ENCODE results near the gene EEF1A1.
"Not testable (repeated sequence)": the region's sequence is repeated elsewhere in the genome, so short reads cannot be mapped to it uniquely, and the experiment has no call there.

The EEF1A1 gene

DNA sequence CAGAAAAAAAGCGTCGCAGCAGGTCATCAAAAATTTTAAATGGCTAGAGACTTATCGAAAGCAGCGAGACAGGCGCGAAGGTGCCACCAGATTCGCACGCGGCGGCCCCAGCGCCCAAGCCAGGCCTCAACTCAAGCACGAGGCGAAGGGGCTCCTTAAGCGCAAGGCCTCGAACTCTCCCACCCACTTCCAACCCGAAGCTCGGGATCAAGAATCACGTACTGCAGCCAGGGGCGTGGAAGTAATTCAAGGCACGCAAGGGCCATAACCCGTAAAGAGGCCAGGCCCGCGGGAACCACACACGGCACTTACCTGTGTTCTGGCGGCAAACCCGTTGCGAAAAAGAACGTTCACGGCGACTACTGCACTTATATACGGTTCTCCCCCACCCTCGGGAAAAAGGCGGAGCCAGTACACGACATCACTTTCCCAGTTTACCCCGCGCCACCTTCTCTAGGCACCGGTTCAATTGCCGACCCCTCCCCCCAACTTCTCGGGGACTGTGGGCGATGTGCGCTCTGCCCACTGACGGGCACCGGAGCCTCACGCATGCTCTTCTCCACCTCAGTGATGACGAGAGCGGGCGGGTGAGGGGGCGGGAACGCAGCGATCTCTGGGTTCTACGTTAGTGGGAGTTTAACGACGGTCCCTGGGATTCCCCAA, at the start of gene EEF1A1:
EEF1A1 (minus strand) TSS at position 345 of the 663 bp plus-strand sequence. CDS start 1,006 bp downstream, outside the sequence.
- CTCF ChIA-PET = interaction anchor here (0.7 to 3.5 kb wide), 2 partner anchors 90 to 217 kb away, joined by 3 to 20 read pairs; no protein-coding TSS in a partner anchor
- Mint-ChIP-seq H3K36me3 (peaks cover 48% of the 10 kb centered on the region), H3K4me1 (peaks cover 59% of the 10 kb centered on the region)

GRCh38 chr6:73569121-73569520, 48.3 kb upstream of the EEF1A1 start:
- Mint-ChIP-seq H3K4me1 (peaks cover 6% of the 10 kb centered on the region), H3K27me3 (no peaks in the 10 kb centered on the region), H3K36me3 (peaks cover 4% of the 10 kb centered on the region), H3K27ac (no peak overlapping the region), H3K9me3 (peaks cover 3% of the 10 kb centered on the region), H3K4me3 (no peak overlapping the region)
- no peak for DNase-seq
- CTCF ChIA-PET = no interaction called here

More for the DNA sequence above, at the start of gene EEF1A1:
- DNase-seq = peak; percentile 100
- Mint-ChIP-seq H3K4me3 (peak within 1 kb of the TSS; percentile 88), H3K9me3 (no peaks in the 10 kb centered on the region), H3K27me3 (peaks cover 11% of the 10 kb centered on the region), H3K27ac (peak within 1 kb of the TSS; percentile 98)

- H3K27me3 Mint-ChIP-seq = no peaks in the 10 kb centered on the region
- H3K4me1 Mint-ChIP-seq = peaks cover 6% of the 10 kb centered on the region
- no peak for DNase-seq
- peaks cover 2% of the 10 kb centered on the region for H3K9me3 Mint-ChIP-seq
- peaks cover 3% of the 10 kb centered on the region for H3K36me3 Mint-ChIP-seq
- no peak overlapping the region for H3K27ac Mint-ChIP-seq
- CTCF ChIA-PET = no interaction called here
- H3K4me3 Mint-ChIP-seq = no peak overlapping the region
Measured at GRCh38 chr6:73566954-73567591, 46.2 kb upstream of the EEF1A1 start.

GRCh38 chr6:73566486-73566871, 45.6 kb upstream of the EEF1A1 start:
- CTCF ChIA-PET, H3K4me1 Mint-ChIP-seq, H3K36me3 Mint-ChIP-seq, H3K27ac Mint-ChIP-seq, DNase-seq, H3K27me3 Mint-ChIP-seq, H3K9me3 Mint-ChIP-seq, H3K4me3 Mint-ChIP-seq: not testable (repeated sequence)

DNA sequence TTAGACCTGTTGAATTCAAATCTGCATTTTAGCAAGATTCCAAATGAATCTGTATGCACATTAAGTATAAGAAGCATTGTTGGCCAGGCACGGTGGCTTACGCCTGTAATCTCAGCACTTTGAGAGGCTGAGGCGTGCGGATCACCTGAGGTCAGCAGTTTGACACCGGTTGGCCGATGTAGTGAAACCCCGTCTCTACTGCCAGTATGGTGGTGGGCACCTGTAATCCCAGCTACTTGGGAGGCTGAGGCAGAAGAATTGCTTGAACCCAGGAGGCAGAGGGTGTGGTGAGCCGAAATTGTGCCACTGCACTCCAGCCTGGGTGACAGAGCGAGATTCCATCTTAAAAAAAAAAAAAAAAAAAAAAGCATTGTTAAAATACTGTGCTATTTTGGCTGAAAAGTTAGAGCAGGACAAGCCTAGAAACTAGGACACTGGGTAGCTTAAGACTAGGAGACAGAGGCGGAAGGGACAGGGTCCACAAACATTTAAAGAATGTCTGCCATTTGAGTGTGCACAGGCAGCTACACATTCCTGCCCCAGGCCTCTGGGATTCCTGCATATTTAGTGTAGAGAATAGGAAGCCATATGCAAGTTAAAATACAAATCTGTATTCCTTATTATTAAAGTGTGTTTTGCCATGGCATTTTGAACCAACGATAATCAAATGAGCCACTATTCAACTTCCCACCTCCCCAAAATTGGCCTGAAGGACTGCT, 45.1 kb upstream of the EEF1A1 start:
- CTCF ChIA-PET = interaction anchor here (0.8 kb wide), 1 partner anchor 16 kb away, joined by 3 read pairs; no protein-coding TSS in a partner anchor

GRCh38 chr6:73564578-73565345, 43.9 kb upstream of the EEF1A1 start:
- CTCF ChIA-PET = interaction anchor here (0.8 kb wide), 1 partner anchor 14 kb away, joined by 3 read pairs; no protein-coding TSS in a partner anchor
- no peaks in the 10 kb centered on the region for H3K36me3 Mint-ChIP-seq
- H3K27ac Mint-ChIP-seq = no peak overlapping the region

More for the DNA sequence above, 45.1 kb upstream of the EEF1A1 start:
- H3K36me3 Mint-ChIP-seq = no peaks in the 10 kb centered on the region
- H3K9me3 Mint-ChIP-seq = no peaks in the 10 kb centered on the region
- no peak overlapping the region for H3K4me3 Mint-ChIP-seq
- no peak overlapping the region for H3K27ac Mint-ChIP-seq
- H3K4me1 Mint-ChIP-seq = no peaks in the 10 kb centered on the region
- DNase-seq = no peak
- H3K27me3 Mint-ChIP-seq = no peaks in the 10 kb centered on the region

GRCh38 chr6:73562558-73562957, 41.7 kb upstream of the EEF1A1 start:
- Mint-ChIP-seq H3K4me1 (no peaks in the 10 kb centered on the region), H3K27me3 (no peaks in the 10 kb centered on the region), H3K36me3 (no peaks in the 10 kb centered on the region), H3K4me3 (no peak overlapping the region), H3K9me3 (no peaks in the 10 kb centered on the region), H3K27ac (no peak overlapping the region)
- DNase-seq = no peak
- CTCF ChIA-PET = no interaction called here

More at GRCh38 chr6:73564578-73565345, 43.9 kb upstream of the EEF1A1 start:
- H3K4me3 Mint-ChIP-seq = no peak overlapping the region
- no peak for DNase-seq
- H3K27me3 Mint-ChIP-seq = no peaks in the 10 kb centered on the region
- no peaks in the 10 kb centered on the region for H3K4me1 Mint-ChIP-seq
- H3K9me3 Mint-ChIP-seq = no peaks in the 10 kb centered on the region

GRCh38 chr6:73560853-73561407, 40.1 kb upstream of the EEF1A1 start:
- Mint-ChIP-seq H3K27ac (no peak overlapping the region), H3K9me3 (no peaks in the 10 kb centered on the region)

GRCh38 chr6:73560182-73560732, 39.4 kb upstream of the EEF1A1 start:
- no peaks in the 10 kb centered on the region for H3K27me3 Mint-ChIP-seq
- H3K9me3 Mint-ChIP-seq = no peaks in the 10 kb centered on the region
- H3K27ac Mint-ChIP-seq = no peak overlapping the region
- CTCF ChIA-PET = no interaction called here
- peaks cover 2% of the 10 kb centered on the region for H3K4me1 Mint-ChIP-seq
- no peaks in the 10 kb centered on the region for H3K36me3 Mint-ChIP-seq
- no peak overlapping the region for H3K4me3 Mint-ChIP-seq
- DNase-seq = no peak

More at GRCh38 chr6:73560853-73561407, 40.1 kb upstream of the EEF1A1 start:
- no peak for DNase-seq
- CTCF ChIA-PET = no interaction called here
- no peak overlapping the region for H3K4me3 Mint-ChIP-seq
- H3K4me1 Mint-ChIP-seq = peaks cover 2% of the 10 kb centered on the region
- no peaks in the 10 kb centered on the region for H3K36me3 Mint-ChIP-seq
- no peaks in the 10 kb centered on the region for H3K27me3 Mint-ChIP-seq

- H3K4me3 Mint-ChIP-seq, H3K9me3 Mint-ChIP-seq, DNase-seq, H3K36me3 Mint-ChIP-seq, CTCF ChIA-PET, H3K4me1 Mint-ChIP-seq, H3K27ac Mint-ChIP-seq, H3K27me3 Mint-ChIP-seq: not testable (repeated sequence)
Measured at GRCh38 chr6:73559399-73559794, 38.6 kb upstream of the EEF1A1 start.

DNA sequence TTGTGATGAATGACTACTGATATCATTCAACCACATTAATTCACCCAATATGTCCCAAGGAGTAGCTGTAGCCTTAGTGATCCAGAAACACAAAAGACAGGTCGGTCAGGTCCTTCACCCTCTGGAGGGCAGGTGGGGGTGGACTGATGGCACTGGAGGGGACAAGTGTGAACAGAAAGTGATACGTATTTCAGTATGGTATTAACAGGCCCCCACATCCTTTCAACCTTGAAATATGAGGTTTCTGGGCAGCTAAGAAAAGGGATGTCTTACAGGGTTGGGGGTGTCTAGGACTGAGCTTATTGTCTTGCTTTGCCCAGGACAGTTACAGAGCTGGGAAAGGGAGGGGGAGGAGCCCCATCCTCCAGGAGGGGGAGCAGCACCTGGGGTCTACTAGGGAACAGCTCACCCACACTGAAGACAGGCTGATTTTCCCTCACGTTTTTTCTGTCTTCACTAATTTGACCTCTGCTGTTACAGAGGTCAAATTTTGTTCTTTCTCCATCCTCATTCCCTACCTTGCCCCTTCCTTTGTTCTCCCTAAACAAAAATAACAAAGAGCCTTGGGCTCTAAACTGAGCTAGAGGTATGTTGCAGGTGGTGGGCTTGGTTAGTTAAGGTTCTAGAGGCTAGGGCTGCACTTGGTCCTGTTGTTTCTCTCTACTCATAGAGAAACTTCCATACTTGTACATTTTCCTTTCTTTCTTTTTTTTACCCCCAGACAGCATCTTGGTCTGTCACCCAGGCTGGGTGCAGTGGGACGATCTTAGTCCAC, 38.0 kb upstream of the EEF1A1 start:
- H3K27me3 Mint-ChIP-seq = no peaks in the 10 kb centered on the region
- H3K27ac Mint-ChIP-seq = no peak overlapping the region
- CTCF ChIA-PET = interaction anchor here (0.6 to 1.4 kb wide), 2 partner anchors 16 to 52 kb away, joined by 3 to 4 read pairs; no protein-coding TSS in a partner anchor
- H3K4me1 Mint-ChIP-seq = peaks cover 2% of the 10 kb centered on the region
- no peak for DNase-seq
- no peaks in the 10 kb centered on the region for H3K9me3 Mint-ChIP-seq
- H3K36me3 Mint-ChIP-seq = no peaks in the 10 kb centered on the region
- no peak overlapping the region for H3K4me3 Mint-ChIP-seq

DNA sequence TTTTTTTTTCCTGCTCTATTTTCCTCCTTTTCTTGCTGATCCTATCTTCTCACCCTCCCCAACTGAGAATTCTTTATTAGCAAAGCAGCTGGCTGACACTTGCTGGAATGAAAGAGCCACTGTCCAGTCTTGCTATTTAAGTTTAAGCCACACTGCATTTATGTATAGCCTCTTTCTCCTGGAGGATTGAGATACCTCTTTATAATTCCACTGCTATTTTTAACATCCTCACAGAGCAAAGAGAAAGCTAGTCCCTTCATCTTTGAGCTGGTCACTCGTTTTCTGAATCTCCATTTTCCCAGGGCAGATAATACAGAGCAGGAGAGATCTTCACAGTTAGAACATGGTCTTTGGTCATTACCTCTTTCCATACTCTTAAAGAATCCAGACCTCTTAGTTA, 36.0 kb upstream of the EEF1A1 start:
- Mint-ChIP-seq H3K4me3 (no peak overlapping the region), H3K36me3 (no peaks in the 10 kb centered on the region), H3K27ac (no peak overlapping the region), H3K27me3 (no peaks in the 10 kb centered on the region), H3K4me1 (peaks cover 2% of the 10 kb centered on the region), H3K9me3 (no peaks in the 10 kb centered on the region)
- CTCF ChIA-PET = no interaction called here
- DNase-seq = no peak

- DNase-seq, H3K4me3 Mint-ChIP-seq, H3K27ac Mint-ChIP-seq, H3K4me1 Mint-ChIP-seq, H3K27me3 Mint-ChIP-seq, H3K9me3 Mint-ChIP-seq, H3K36me3 Mint-ChIP-seq, CTCF ChIA-PET: not testable (repeated sequence)
Measured at GRCh38 chr6:73555380-73555949, 34.6 kb upstream of the EEF1A1 start.

Measured in activated naive CD4-positive, alpha-beta T cell treated with anti-CD3 and anti-CD28 coated beads, Interleukin-2, amount 10 ng/mL, durations not matched to agents 7 days and 5 days (primary cell).